Measurements from ENCODE around the gene GAS5. TPM values are rescaled to one million over a fixed set of nuclear protein-coding genes. Genes with fewer than 3 reads are reported as not detected.

Gene GAS5
- total and polyA plus RNA-seq, 2 experiments from 2014 or later = 166 to 344 TPM

DNA sequence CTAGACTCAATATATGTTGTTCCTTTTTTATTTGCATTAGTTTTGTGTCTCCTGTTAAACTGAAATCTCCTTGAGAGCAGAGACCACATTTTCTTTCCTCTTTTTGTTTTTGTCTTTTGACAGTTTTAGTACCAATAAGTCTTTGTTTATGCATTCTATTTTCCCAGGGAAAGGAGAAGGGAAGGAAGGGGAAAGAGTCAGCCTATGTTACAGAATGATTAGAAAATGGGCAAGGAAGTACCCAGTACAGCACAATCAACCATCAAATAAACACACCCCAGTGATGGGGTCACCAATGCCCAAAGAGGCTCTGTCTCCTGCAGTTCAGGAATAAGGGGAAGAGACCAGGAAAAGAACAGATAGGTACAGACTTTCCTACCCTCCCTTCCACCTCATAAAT lies 10.5 kb upstream of the GAS5 start:
- H3F3A ChIP-seq (ENCODE audit: insufficient read depth) = no peaks in the 10 kb centered on the region
- peaks cover 2% of the 10 kb centered on the region; the same call in 1 of the 2 replicates for H3K79me2 ChIP-seq (ENCODE audit: insufficient read depth)
- H3K9me2 ChIP-seq (ENCODE audit: insufficient read depth) = no peaks in the 10 kb centered on the region
- no peaks in the 10 kb centered on the region for H3K9me3 ChIP-seq (ENCODE audit: low read depth)
- no peaks in the 10 kb centered on the region for H3K27me3 ChIP-seq (replicated peaks; ENCODE audit: insufficient read depth)
- peaks cover 15% of the 10 kb centered on the region; the same call in 1 of the 2 replicates for H3K36me3 ChIP-seq (ENCODE audit: low read depth)
- in situ Hi-C loops (cut with MboI) = no loop called here
- no peaks in the 10 kb centered on the region for H4K20me1 ChIP-seq (ENCODE audit: insufficient read depth)
- H3K27ac ChIP-seq = no peak overlapping the region
- H3K4me3 ChIP-seq = no peak overlapping the region
- H2AFZ ChIP-seq = no peak overlapping the region
- no peak overlapping the region for H3K9ac ChIP-seq
- no peak overlapping the region for H3K4me2 ChIP-seq (ENCODE audit: unreplicated experiment)
- TF ChIP-seq EZH2phosphoT487 (IDR thresholded peaks at IDR 0.05; ENCODE audit: insufficient read depth, low read depth) = no peak
- TF ChIP-seq EZH2 (IDR thresholded peaks at IDR 0.05; ENCODE audit: insufficient read depth, poor library complexity, severe bottlenecking) = no peak
- DNase-seq = no peak
- no peaks in the 10 kb centered on the region for H3K4me1 ChIP-seq (ENCODE audit: insufficient read depth)

DNA sequence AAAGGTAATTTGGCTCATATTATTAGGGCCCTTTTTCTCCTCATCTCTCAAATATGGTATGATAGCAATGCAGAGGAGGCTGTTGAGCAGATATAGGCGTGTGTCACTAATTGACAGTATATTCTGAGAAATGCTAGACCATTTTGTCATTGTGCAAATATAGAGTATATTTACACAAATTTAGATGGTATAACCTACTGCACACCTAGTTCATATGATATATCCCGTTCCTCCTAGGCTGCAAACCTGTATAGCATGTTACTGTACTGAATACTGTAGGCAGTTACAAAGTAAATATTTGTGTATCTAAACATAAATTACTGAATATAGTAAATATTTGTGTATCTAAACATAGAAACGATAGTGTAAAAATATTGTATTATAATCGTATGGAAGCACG lies 8.9 kb upstream of the GAS5 start:
- Histone ChIP-seq H3K4me3 (no peak overlapping the region), H3K9ac (no peak overlapping the region), H3K9me2 (ENCODE audit: insufficient read depth) (no peaks in the 10 kb centered on the region), H3K9me3 (ENCODE audit: low read depth) (no peaks in the 10 kb centered on the region), H4K20me1 (ENCODE audit: insufficient read depth) (no peaks in the 10 kb centered on the region), H3K4me2 (ENCODE audit: unreplicated experiment) (no peak overlapping the region), H3K27ac (no peak overlapping the region), H3K4me1 (ENCODE audit: insufficient read depth) (no peaks in the 10 kb centered on the region), H2AFZ (no peak overlapping the region), H3K36me3 (ENCODE audit: low read depth) (peaks cover 17% of the 10 kb centered on the region; the same call in 1 of the 2 replicates), H3K27me3 (replicated peaks; ENCODE audit: insufficient read depth) (no peaks in the 10 kb centered on the region), H3F3A (ENCODE audit: insufficient read depth) (no peaks in the 10 kb centered on the region), H3K79me2 (ENCODE audit: insufficient read depth) (peaks cover 14% of the 10 kb centered on the region)
- in situ Hi-C loops (cut with MboI) = no loop called here
- TF ChIP-seq EZH2phosphoT487 (IDR thresholded peaks at IDR 0.05; ENCODE audit: insufficient read depth, low read depth) (no peak), EZH2 (IDR thresholded peaks at IDR 0.05; ENCODE audit: insufficient read depth, poor library complexity, severe bottlenecking) (no peak)
- DNase-seq = no peak
- 97% methylated on average over 5 of the region's 5 CpGs for WGBS, 2 experiments (ENCODE audit: low coverage in 1 of 2, low lambda C conversion rate in 2 of 2, missing lambda C conversion rate in 2 of 2)

DNA sequence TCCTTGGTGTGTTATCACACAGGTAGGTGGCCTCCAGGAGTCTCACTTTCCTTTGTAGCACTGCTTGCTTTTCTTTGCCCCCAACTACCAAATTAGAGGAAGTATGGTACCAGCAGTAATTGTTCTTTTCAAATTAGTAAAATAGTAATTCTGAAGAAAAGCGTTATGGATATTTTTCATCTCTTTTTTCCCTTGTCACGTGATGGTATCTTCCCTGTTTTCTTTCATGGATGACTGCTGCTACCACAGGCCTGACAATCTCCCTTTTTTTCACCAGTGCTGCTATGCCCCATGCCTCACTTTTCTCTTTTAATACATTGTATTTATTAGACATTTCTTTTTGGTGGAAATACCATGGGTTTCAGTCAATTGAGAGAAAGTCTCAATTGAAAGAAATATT lies 3.7 kb upstream of the GAS5 start:
- Histone ChIP-seq H2AFZ (no peak overlapping the region), H3K27ac (no peak overlapping the region), H3K79me2 (ENCODE audit: insufficient read depth) (peaks cover 37% of the 10 kb centered on the region), H4K20me1 (ENCODE audit: insufficient read depth) (peaks cover 6% of the 10 kb centered on the region; the same call in 1 of the 2 replicates), H3K27me3 (replicated peaks; ENCODE audit: insufficient read depth) (no peaks in the 10 kb centered on the region), H3K36me3 (ENCODE audit: low read depth) (peaks cover 24% of the 10 kb centered on the region), H3K4me1 (ENCODE audit: insufficient read depth) (peaks cover 10% of the 10 kb centered on the region; the same call in 1 of the 2 replicates), H3K4me2 (ENCODE audit: unreplicated experiment) (no peak overlapping the region), H3K9ac (no peak overlapping the region), H3K9me3 (ENCODE audit: low read depth) (no peaks in the 10 kb centered on the region), H3K9me2 (ENCODE audit: insufficient read depth) (no peaks in the 10 kb centered on the region), H3F3A (ENCODE audit: insufficient read depth) (peaks cover 25% of the 10 kb centered on the region), H3K4me3 (no peak overlapping the region)
- no peak for TF ChIP-seq EZH2phosphoT487 (IDR thresholded peaks at IDR 0.05; ENCODE audit: insufficient read depth, low read depth)
- no peak for TF ChIP-seq EZH2 (IDR thresholded peaks at IDR 0.05; ENCODE audit: insufficient read depth, poor library complexity, severe bottlenecking)
- in situ Hi-C loops (cut with MboI) = no loop called here
- DNase-seq = no peak
- 77 to 81% methylated on average over 2 of the region's 2 CpGs for WGBS, 2 experiments (ENCODE audit: low coverage in 1 of 2, low lambda C conversion rate in 2 of 2, missing lambda C conversion rate in 2 of 2)

DNA sequence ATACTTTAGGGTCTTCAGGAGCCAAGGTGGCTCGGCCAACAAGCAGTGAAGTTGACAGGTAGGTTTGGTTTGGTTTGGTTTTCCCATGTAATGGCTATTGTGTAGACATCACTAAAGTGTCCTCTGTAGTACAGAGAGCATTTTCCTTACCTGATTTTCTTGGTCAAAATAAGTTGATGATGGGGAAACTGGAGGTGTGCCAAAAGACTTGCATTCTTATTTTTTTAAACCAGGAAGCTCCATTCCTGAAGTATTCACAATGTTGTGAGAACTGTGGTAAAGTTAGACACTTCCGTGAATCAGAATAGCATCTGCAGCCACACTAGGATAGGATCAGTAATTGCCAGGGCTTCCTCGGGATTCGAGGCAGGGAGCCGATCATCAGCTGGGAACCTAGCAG lies 3.3 kb upstream of the GAS5 start:
- no peak overlapping the region for H3K27ac ChIP-seq
- DNase-seq = peak; percentile 5
- H3K9me3 ChIP-seq (ENCODE audit: low read depth) = no peaks in the 10 kb centered on the region
- H3K36me3 ChIP-seq (ENCODE audit: low read depth) = peaks cover 24% of the 10 kb centered on the region
- H3K79me2 ChIP-seq (ENCODE audit: insufficient read depth) = peaks cover 41% of the 10 kb centered on the region
- H3K4me2 ChIP-seq (ENCODE audit: unreplicated experiment) = no peak overlapping the region
- H3K9ac ChIP-seq = no peak overlapping the region
- no peaks in the 10 kb centered on the region for H3K27me3 ChIP-seq (replicated peaks; ENCODE audit: insufficient read depth)
- H4K20me1 ChIP-seq (ENCODE audit: insufficient read depth) = peaks cover 10% of the 10 kb centered on the region; the same call in 1 of the 2 replicates
- TF ChIP-seq EZH2 (IDR thresholded peaks at IDR 0.05; ENCODE audit: insufficient read depth, poor library complexity, severe bottlenecking) = no peak
- TF ChIP-seq EZH2phosphoT487 (IDR thresholded peaks at IDR 0.05; ENCODE audit: insufficient read depth, low read depth) = no peak
- WGBS, 2 experiments (ENCODE audit: low coverage in 1 of 2, low lambda C conversion rate in 2 of 2, missing lambda C conversion rate in 2 of 2) = 99 to 100% methylated on average over 5 of the region's 5 CpGs
- H3K9me2 ChIP-seq (ENCODE audit: insufficient read depth) = no peaks in the 10 kb centered on the region
- no peak overlapping the region for H3K4me3 ChIP-seq
- peaks cover 12% of the 10 kb centered on the region; the same call in 1 of the 2 replicates for H3K4me1 ChIP-seq (ENCODE audit: insufficient read depth)
- no peak overlapping the region for H2AFZ ChIP-seq
- in situ Hi-C loops (cut with MboI) = no loop called here
- peaks cover 29% of the 10 kb centered on the region for H3F3A ChIP-seq (ENCODE audit: insufficient read depth)

Data from GM23248 (cell line).